ENCODE measurements around the gene CCL2. TPM values are rescaled to one million over a fixed set of nuclear protein-coding genes. Genes with fewer than 3 reads are reported as not detected.
A peak's percentile ranks its signal among the peaks of the same experiment; 100 is the strongest.

The CCL2 gene
- total and polyA plus RNA-seq, 8 donors = 3.8 to 194 (median 26.0) TPM

- Histone ChIP-seq H3K27me3 (peaks cover 0 to 3% (median 0%) of the 10 kb centered on the region in 3 donors), H3K9me3 (no peaks in the 10 kb centered on the region), H3K27ac (peak overlapping the region; percentile 36 to 87 (median 84)), H3K4me1 (peaks cover 23 to 86% (median 71%) of the 10 kb centered on the region in 4 donors), H3K36me3 (no peaks in the 10 kb centered on the region), H3K4me3 (no peak overlapping the region)
- WGBS, 5 donors = 10 to 23% (median 21%) methylated on average over 6 of the region's 6 CpGs
- TF ChIP-seq, protein P1, sequence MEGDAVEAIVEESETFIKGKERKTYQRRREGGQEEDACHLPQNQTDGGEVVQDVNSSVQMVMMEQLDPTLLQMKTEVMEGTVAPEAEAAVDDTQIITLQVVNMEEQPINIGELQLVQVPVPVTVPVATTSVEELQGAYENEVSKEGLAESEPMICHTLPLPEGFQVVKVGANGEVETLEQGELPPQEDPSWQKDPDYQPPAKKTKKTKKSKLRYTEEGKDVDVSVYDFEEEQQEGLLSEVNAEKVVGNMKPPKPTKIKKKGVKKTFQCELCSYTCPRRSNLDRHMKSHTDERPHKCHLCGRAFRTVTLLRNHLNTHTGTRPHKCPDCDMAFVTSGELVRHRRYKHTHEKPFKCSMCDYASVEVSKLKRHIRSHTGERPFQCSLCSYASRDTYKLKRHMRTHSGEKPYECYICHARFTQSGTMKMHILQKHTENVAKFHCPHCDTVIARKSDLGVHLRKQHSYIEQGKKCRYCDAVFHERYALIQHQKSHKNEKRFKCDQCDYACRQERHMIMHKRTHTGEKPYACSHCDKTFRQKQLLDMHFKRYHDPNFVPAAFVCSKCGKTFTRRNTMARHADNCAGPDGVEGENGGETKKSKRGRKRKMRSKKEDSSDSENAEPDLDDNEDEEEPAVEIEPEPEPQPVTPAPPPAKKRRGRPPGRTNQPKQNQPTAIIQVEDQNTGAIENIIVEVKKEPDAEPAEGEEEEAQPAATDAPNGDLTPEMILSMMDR (IDR thresholded peaks at IDR 0.05) = no peak
- peak; percentile 56 for TF ChIP-seq EP300 (IDR thresholded peaks at IDR 0.05)
- peak; percentile 44 to 81 (median 73) for TF ChIP-seq POLR2AphosphoS5 (IDR thresholded peaks at IDR 0.05)
- TF ChIP-seq POLR2A (IDR thresholded peaks at IDR 0.05) = no peak
- intact Hi-C loops (cut with DNase I; ENCODE audit: low total_unique reads) = no loop called here
- DNase-seq = peak; percentile 75 to 94
These were observed 2.5 kb upstream of the CCL2 start for GRCh38 chr17:34252444-34253138.

DNA sequence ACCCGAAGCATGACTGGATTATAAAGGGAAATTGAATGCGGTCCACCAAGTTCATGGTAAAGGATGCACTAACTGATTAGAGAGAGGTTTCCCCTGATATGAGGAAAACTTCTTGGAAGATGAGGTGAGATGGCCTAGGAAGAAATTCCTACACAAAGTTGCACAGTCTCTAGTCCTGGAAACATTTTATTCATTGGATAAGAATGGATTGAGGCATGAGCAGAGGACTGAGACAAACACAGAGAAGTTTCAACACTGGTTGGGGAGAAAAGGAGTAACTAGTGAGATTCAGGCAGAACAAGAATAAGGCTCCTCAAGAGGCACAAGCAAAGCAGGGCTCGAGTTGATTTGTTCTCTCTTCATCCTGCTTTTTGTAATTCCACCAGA lies 2.0 kb upstream of the CCL2 start:
- WGBS, 5 donors = 55 to 72% (median 68%) methylated on average over 3 of the region's 3 CpGs
- Histone ChIP-seq H3K27ac (peak overlapping the region in 4 of 5 donors; percentile 74 to 87 (median 85)), H3K27me3 (peaks cover 0 to 3% (median 0%) of the 10 kb centered on the region in 3 donors), H3K4me3 (no peak overlapping the region), H3K4me1 (peaks cover 23 to 80% (median 66%) of the 10 kb centered on the region in 4 donors), H3K36me3 (no peaks in the 10 kb centered on the region), H3K9me3 (no peaks in the 10 kb centered on the region)
- TF ChIP-seq POLR2AphosphoS5 (IDR thresholded peaks at IDR 0.05) (no peak), EP300 (IDR thresholded peaks at IDR 0.05) (no peak), POLR2A (IDR thresholded peaks at IDR 0.05) (no peak)
- TF ChIP-seq, protein P1 (IDR thresholded peaks at IDR 0.05) = no peak
- DNase-seq = no peak
- intact Hi-C loops (cut with DNase I; ENCODE audit: low total_unique reads) = no loop called here

- 28 to 54% (median 40%) methylated on average over 3 of the region's 3 CpGs for WGBS, 5 donors
- Histone ChIP-seq H3K27me3 (peaks cover 0 to 3% (median 0%) of the 10 kb centered on the region in 3 donors), H3K36me3 (no peaks in the 10 kb centered on the region), H3K4me3 (no peak overlapping the region), H3K9me3 (no peaks in the 10 kb centered on the region), H3K4me1 (peaks cover 22 to 70% (median 59%) of the 10 kb centered on the region in 4 donors), H3K27ac (peak overlapping the region; percentile 72 to 87 (median 84))
- TF ChIP-seq POLR2A (IDR thresholded peaks at IDR 0.05) (no peak), POLR2AphosphoS5 (IDR thresholded peaks at IDR 0.05) (peak; percentile 18 to 83 (median 66))
- intact Hi-C loops (cut with DNase I; ENCODE audit: low total_unique reads) = no loop called here
- DNase-seq = peak in 1 of 2 donors; percentile 53
These were observed 939 bp upstream of the CCL2 start for GRCh38 chr17:34254146-34254545.

GRCh38 chr17:34255381-34255732 lies 272 bp downstream of the CCL2 start:
- peaks cover 19 to 58% (median 48%) of the 10 kb centered on the region in 4 donors for H3K4me1 ChIP-seq
- H3K36me3 ChIP-seq = no peaks in the 10 kb centered on the region
- TF ChIP-seq POLR2AphosphoS5 (IDR thresholded peaks at IDR 0.05) = no peak
- TF ChIP-seq, protein P1 (IDR thresholded peaks at IDR 0.05) = no peak
- TF ChIP-seq EP300 (IDR thresholded peaks at IDR 0.05) = no peak
- TF ChIP-seq POLR2A (IDR thresholded peaks at IDR 0.05) = no peak
- H3K9me3 ChIP-seq = no peaks in the 10 kb centered on the region
- DNase-seq = no peak
- intact Hi-C loops (cut with DNase I; ENCODE audit: low total_unique reads) = no loop called here
- peaks cover 0 to 3% (median 0%) of the 10 kb centered on the region in 3 donors for H3K27me3 ChIP-seq
- peak overlapping the region; percentile 39 to 87 (median 84) for H3K27ac ChIP-seq
- 19 to 31% (median 26%) methylated on average over 5 of the region's 5 CpGs for WGBS, 5 donors
- peak overlapping the region; percentile 32 to 42 (median 40) for H3K4me3 ChIP-seq

GRCh38 chr17:34255841-34256240 lies 756 bp downstream of the CCL2 start:
- intact Hi-C loops (cut with DNase I; ENCODE audit: low total_unique reads) = no loop called here
- peak overlapping the region; percentile 32 to 42 (median 40) for H3K4me3 ChIP-seq
- H3K27me3 ChIP-seq = peaks cover 0 to 3% (median 0%) of the 10 kb centered on the region in 3 donors

More at GRCh38 chr17:34255841-34256240, 756 bp downstream of the CCL2 start:
- 35 to 72% (median 63%) methylated on average over 1 of the region's 1 CpG for WGBS, 5 donors
- H3K4me1 ChIP-seq = peaks cover 19 to 53% (median 43%) of the 10 kb centered on the region in 4 donors
- H3K27ac ChIP-seq = peak overlapping the region; percentile 39 to 87 (median 84)
- H3K36me3 ChIP-seq = no peaks in the 10 kb centered on the region
- no peaks in the 10 kb centered on the region for H3K9me3 ChIP-seq
- no peak for TF ChIP-seq EP300 (IDR thresholded peaks at IDR 0.05)
- TF ChIP-seq, protein P1 (IDR thresholded peaks at IDR 0.05) = no peak
- no peak for TF ChIP-seq POLR2AphosphoS5 (IDR thresholded peaks at IDR 0.05)
- TF ChIP-seq POLR2A (IDR thresholded peaks at IDR 0.05) = no peak
- no peak for DNase-seq

All from stomach (tissue), 9 donors.